ENCODE data around the gene MAD2L1BP.

Gene MAD2L1BP

DNA sequence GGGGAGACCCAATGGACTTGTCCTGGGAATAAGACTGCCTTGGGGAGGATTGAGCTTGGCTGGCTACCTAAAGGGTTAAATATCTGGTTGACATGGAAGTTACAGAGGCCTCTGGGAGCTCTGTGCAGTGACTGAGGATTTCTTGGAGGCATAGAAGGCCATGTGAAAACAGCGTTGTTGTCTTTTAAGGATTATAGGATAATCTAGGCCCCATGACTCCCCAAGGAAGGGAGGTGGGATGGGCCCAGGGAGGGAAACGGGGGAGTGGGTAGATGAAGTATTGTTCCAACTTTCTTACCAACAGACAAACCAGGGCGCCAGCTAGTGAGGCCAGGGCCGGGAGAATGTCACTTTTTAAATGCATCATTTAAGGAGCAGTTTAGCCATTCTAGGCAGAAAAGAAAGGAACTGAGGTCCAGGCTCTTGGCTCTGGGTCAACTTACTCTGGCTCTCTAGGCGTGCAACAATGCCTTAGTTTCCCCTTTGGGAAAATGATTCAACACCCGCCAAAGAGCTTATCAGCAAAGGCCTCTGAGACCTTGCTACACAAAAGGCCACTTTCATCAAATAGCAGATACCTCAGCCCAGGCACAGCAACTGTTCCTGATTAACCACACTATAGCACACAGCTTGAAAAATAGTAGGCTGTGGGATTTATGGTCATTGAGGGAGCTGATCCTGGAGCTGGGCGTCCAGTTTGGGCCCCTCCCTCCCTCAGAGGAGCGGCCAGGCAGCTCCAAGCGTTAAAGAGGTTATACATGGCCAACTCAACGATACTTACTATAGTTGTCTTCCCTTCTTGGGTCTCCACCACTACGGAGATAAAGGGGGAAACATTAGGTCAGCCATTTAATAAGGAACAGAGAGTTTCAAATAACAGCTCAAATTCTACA, 44.9 kb downstream of the MAD2L1BP start:
- no peak for DNase-seq

- no peak for DNase-seq
Observed at GRCh38 chr6:43681303-43681702, 45.7 kb downstream of the MAD2L1BP start.

DNA sequence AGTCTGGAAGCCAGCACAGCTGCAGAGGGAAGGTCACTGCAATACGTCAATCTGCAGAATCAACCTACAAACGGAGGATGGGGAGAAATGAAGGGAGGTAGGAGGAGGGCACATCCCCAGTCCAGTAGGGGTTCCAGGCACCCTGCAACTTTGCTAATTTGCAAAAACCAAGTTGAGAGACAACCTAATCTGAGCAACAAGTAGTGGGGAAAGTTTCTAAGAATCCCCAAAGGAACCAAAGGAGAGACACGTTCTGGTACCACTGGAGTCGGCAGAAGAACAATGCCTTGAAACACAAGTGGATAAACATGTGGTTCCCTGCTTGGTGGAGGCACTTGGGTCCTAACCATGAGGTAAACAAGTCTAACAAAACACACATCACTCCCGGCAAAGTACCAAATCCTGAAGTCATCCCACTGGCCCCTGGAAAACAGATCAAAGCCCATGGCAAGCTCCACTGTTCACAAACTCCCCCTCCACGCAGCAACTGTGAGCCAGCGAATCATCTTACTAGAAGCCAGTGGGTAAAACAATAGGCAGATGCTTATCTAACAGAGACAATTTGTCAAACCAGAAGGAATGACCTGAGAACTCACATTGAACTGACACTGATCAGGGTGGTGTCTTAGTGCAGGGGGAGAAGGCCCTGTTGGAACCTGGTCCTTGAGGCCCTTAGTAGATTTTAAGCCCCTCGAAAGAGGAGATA, 47.2 kb downstream of the MAD2L1BP start:
- no peak for DNase-seq

- no peak for DNase-seq
Observed at GRCh38 chr6:43683708-43684455, 48.2 kb downstream of the MAD2L1BP start.

DNA sequence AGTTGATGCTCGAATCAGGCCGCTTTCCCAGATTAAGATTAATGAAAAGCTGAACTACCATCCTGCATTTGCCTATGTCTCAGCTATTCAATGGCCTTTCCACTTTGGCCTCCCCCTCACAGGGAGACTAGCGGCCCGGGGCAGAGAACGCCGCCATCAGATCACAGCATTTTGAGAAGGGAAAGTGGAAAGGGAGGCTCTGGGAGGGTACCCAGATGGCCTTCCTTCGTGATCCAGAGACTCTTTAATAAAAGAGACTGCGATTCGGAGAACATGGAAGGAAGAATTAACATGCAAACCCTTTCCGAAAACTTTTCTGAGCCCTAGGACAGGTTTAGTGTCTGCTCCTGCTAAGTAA, 51.4 kb downstream of the MAD2L1BP start:
- DNase-seq = no peak

GRCh38 chr6:43687437-43688347, 52.1 kb downstream of the MAD2L1BP start, which contains the start of gene MRPS18A:
MRPS18A (minus strand) TSS chr6:43687791; CDS start chr6:43687779, 12 bp downstream.
- DNase-seq = peak in 57 of 58 donors; percentile 17 to 92 (median 72)

- no peak for DNase-seq
Observed at GRCh38 chr6:43689421-43689820, 53.8 kb downstream of the MAD2L1BP start.

All from anterior cingulate cortex (tissue), 58 donors.